OCI-LY1 (cell line): ENCODE measurements around the gene FGGY.

Experiments used
- H2AFZ ChIP-seq: fragments of 200-600 bp; sonication (generic), shearing (Covaris generic); 2 replicates; pipeline ENCODE4 v1.6.0; 2014; ENCODE audit warnings: antibody characterized with exemption, mild to moderate bottlenecking, low read length
- H3F3A ChIP-seq: fragments of 200-600 bp; sonication (generic), shearing (Covaris generic); 2 replicates; pipeline ENCODE4 v1.6.0; 2014; ENCODE audit warnings: mild to moderate bottlenecking, antibody characterized with exemption, low read length, moderate library complexity; ENCODE audit not compliant: insufficient read depth
- H3K27ac ChIP-seq: fragments of 200-600 bp; sonication (generic); 2 replicates; pipeline ENCODE4 v1.5.1; 2014; ENCODE audit warnings: low read length, mixed run types, mild to moderate bottlenecking, low read depth; ENCODE audit not compliant: poor library complexity, severe bottlenecking
- H3K27me3 ChIP-seq: fragments of 200-600 bp; sonication (generic); 2 replicates; pipeline ENCODE4 v1.6.0; 2014; ENCODE audit warnings: antibody characterized with exemption, mild to moderate bottlenecking, low read length, moderate library complexity; ENCODE audit not compliant: insufficient read depth
- H3K36me3 ChIP-seq: fragments of 200-600 bp; sonication (generic); 2 replicates; pipeline ENCODE4 v1.6.1; 2014; ENCODE audit warnings: mild to moderate bottlenecking, antibody characterized with exemption, low read length, moderate library complexity, mixed read lengths; ENCODE audit not compliant: insufficient read depth
- H3K4me1 ChIP-seq: fragments of 200-600 bp; sonication (generic); 2 replicates; pipeline ENCODE4 v1.5.1; 2014; ENCODE audit warnings: mild to moderate bottlenecking, low read length, moderate library complexity; ENCODE audit not compliant: insufficient read depth, severe bottlenecking
- H3K4me2 ChIP-seq: fragments of 200-600 bp; sonication (generic), shearing (Covaris generic); 2 replicates; pipeline ENCODE4 v1.6.1; 2014; ENCODE audit warnings: low read length
- H3K4me3 ChIP-seq: fragments of 200-600 bp; sonication (generic); 2 replicates; pipeline ENCODE4 v1.5.1; 2014; ENCODE audit warnings: low read length, low read depth, mild to moderate bottlenecking, mixed read lengths; ENCODE audit not compliant: poor library complexity, severe bottlenecking
- H3K79me2 ChIP-seq: fragments of 200-600 bp; shearing (Covaris generic); 2 replicates; pipeline ENCODE4 v1.6.1; 2016; ENCODE audit warnings: mixed run types, low read length, mixed read lengths; ENCODE audit not compliant: insufficient read depth
- H3K9ac ChIP-seq: fragments of 200-600 bp; sonication (generic), shearing (Covaris generic); 2 replicates; pipeline ENCODE4 v1.6.1; 2014; ENCODE audit warnings: mild to moderate bottlenecking, low read length, mixed read lengths
- H3K9me2 ChIP-seq: fragments of 200-600 bp; sonication (generic), shearing (Covaris generic); 2 replicates; pipeline ENCODE4 v1.6.1; 2014; ENCODE audit warnings: low read depth, mild to moderate bottlenecking, low read length, mixed read lengths
- H3K9me3 ChIP-seq: fragments of 200-600 bp; shearing (Covaris generic); 2 replicates; pipeline ENCODE4 v1.6.1; 2014; ENCODE audit warnings: low read length, mixed read lengths
- H4K20me1 ChIP-seq: fragments of 200-600 bp; sonication (generic), shearing (Covaris generic); 2 replicates; pipeline ENCODE4 v1.6.0; 2016; ENCODE audit warnings: mild to moderate bottlenecking, low read length; ENCODE audit not compliant: insufficient read depth
- CTCF ChIP-seq: fragments of 200-600 bp; sonication (generic), shearing (Covaris generic); IDR thresholded peaks from 2 replicates; pipeline ENCODE4 v1.5.1; 2017; ENCODE audit warnings: mild to moderate bottlenecking, antibody characterized with exemption, low read length, moderate library complexity, mixed read lengths
- EZH2 ChIP-seq: fragments of 200-600 bp; sonication (generic), shearing (Covaris generic); IDR thresholded peaks from 2 replicates; pipeline ENCODE4 v1.8.0; 2017; ENCODE audit warnings: borderline replicate concordance, mixed run types, mild to moderate bottlenecking, antibody characterized with exemption, low read length, moderate library complexity, mixed read lengths

Gene FGGY

GRCh38 chr1:59357645-59358320 is 60.9 kb downstream of the FGGY start:
- no peaks in the 10 kb centered on the region for H4K20me1 ChIP-seq
- no peaks in the 10 kb centered on the region for H3K36me3 ChIP-seq
- TF ChIP-seq EZH2, result no peak
- no peak for TF ChIP-seq CTCF
- H2AFZ ChIP-seq, result no peak overlapping the region
- no peaks in the 10 kb centered on the region for H3K79me2 ChIP-seq
- no peak overlapping the region for H3K9ac ChIP-seq
- no peaks in the 10 kb centered on the region for H3K9me2 ChIP-seq
- H3K27ac ChIP-seq, result no peak overlapping the region
- H3K9me3 ChIP-seq, result no peaks in the 10 kb centered on the region
- H3K4me3 ChIP-seq, result no peak overlapping the region
- peaks cover 12% of the 10 kb centered on the region for H3K4me1 ChIP-seq
- no peak overlapping the region for H3K4me2 ChIP-seq
- H3F3A ChIP-seq, result no peaks in the 10 kb centered on the region
- H3K27me3 ChIP-seq, result no peaks in the 10 kb centered on the region

- Histone ChIP-seq H3F3A (no peaks in the 10 kb centered on the region), H3K9me3 (no peaks in the 10 kb centered on the region), H3K36me3 (no peaks in the 10 kb centered on the region), H3K4me1 (peaks cover 12% of the 10 kb centered on the region), H3K4me3 (no peak overlapping the region), H3K4me2 (no peak overlapping the region), H3K9ac (no peak overlapping the region), H2AFZ (no peak overlapping the region), H3K27ac (no peak overlapping the region), H3K79me2 (no peaks in the 10 kb centered on the region), H3K9me2 (no peaks in the 10 kb centered on the region), H4K20me1 (no peaks in the 10 kb centered on the region), H3K27me3 (no peaks in the 10 kb centered on the region)
- no peak for TF ChIP-seq EZH2
- no peak for TF ChIP-seq CTCF
Measured at GRCh38 chr1:59359325-59359724, 62.4 kb downstream of the FGGY start.

- Histone ChIP-seq H3K4me1 (peaks cover 6% of the 10 kb centered on the region), H3K9ac (no peak overlapping the region), H3K4me2 (no peak overlapping the region), H2AFZ (no peak overlapping the region), H3K9me2 (no peaks in the 10 kb centered on the region), H3K27ac (no peak overlapping the region), H3K9me3 (no peaks in the 10 kb centered on the region), H3K36me3 (no peaks in the 10 kb centered on the region), H3F3A (no peaks in the 10 kb centered on the region), H3K4me3 (no peak overlapping the region), H4K20me1 (no peaks in the 10 kb centered on the region), H3K27me3 (no peaks in the 10 kb centered on the region), H3K79me2 (no peaks in the 10 kb centered on the region)
- no peak for TF ChIP-seq EZH2
- no peak for TF ChIP-seq CTCF
Measured at GRCh38 chr1:59360170-59360569, 63.3 kb downstream of the FGGY start.
